ES-I3 (cell line): ENCODE results near the gene LLPH.

ENCODE experiments used
- H3K36me3 ChIP-seq: 2 replicates; pipeline ENCODE4 v1.6.1; 2013; ENCODE audit warnings: mild to moderate bottlenecking, low read length, control low read depth, moderate library complexity; ENCODE audit not compliant: insufficient read depth
- H3K4me1 ChIP-seq: 2 replicates; pipeline ENCODE4 v1.6.1; 2013; ENCODE audit warnings: mild to moderate bottlenecking, control low read depth, low read length; ENCODE audit not compliant: insufficient read depth
- H3K9ac ChIP-seq: 2 replicates; pipeline ENCODE4 v1.6.1; 2013; ENCODE audit warnings: low read depth, mild to moderate bottlenecking, low read length, moderate library complexity
- H3K9me3 ChIP-seq: 2 replicates; pipeline ENCODE4 v1.6.1; 2013; ENCODE audit warnings: mild to moderate bottlenecking, low read length, moderate library complexity; ENCODE audit not compliant: control insufficient read depth, insufficient read depth

The LLPH gene

DNA sequence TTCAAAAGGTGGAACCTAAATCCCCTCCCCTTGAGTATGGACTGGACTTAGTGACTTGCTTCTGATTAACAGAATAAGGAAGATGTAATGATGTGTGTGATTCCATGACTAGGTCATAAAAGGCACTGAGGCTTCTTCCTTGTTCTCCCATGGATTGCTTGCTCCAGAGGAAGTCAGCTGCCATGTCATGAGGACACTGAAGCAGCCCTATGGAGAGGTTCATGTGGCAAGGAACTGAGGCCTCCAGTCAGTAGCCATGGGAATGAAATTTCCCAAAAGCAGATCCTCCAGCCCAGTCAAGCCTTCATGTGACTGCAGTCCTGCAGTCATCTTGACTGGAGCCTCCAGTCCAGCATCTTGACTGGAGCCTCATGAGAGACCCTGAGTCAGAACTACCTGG, 28.6 kb upstream of the LLPH start:
- no peaks in the 10 kb centered on the region for H3K4me1 ChIP-seq
- H3K36me3 ChIP-seq, result no peaks in the 10 kb centered on the region
- H3K9me3 ChIP-seq, result peaks cover 2% of the 10 kb centered on the region; the same call in 1 of the 2 replicates
- no peak overlapping the region for H3K9ac ChIP-seq

DNA sequence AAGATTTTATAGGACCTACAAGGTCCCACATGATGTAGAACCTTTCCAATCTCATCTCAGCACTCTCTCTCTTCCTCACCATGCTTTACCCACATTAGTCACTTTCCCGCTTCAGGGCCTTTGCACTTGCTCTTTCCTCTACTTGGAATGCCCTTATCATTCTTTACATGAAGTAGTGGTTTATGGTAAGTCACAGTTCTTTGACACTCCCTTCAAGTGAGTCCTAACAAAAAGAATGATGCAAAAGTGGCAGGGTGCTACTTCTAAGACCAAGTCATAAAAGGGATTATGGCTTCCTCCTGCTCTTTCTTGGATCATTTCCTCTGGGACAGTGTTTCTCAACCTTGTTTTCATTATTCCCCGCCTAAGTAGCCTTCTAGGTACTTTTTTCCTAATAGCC, 26.1 kb upstream of the LLPH start:
- no peaks in the 10 kb centered on the region for H3K4me1 ChIP-seq
- H3K9ac ChIP-seq, result no peak overlapping the region
- no peaks in the 10 kb centered on the region for H3K9me3 ChIP-seq
- H3K36me3 ChIP-seq, result no peaks in the 10 kb centered on the region

DNA sequence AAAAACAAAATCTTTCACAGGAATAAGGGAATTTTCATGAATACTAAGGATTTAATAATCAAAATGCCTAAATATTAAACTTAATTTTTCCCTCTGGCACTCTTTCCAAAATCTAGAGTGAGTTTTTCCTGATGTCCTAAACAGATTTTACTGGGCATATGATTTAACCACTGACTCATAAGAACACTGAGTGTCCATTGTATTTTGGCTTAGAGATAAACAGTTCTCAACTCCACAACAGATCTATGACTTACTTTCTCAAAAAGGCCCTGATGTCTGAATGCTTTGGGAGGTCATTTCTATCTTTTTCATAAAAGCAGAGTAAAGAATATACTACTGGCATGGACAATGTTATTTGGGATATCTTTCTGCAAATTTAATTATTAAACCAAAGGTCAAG, 24.2 kb upstream of the LLPH start:
- no peak overlapping the region for H3K9ac ChIP-seq
- no peaks in the 10 kb centered on the region for H3K36me3 ChIP-seq
- no peaks in the 10 kb centered on the region for H3K4me1 ChIP-seq
- no peaks in the 10 kb centered on the region for H3K9me3 ChIP-seq

DNA sequence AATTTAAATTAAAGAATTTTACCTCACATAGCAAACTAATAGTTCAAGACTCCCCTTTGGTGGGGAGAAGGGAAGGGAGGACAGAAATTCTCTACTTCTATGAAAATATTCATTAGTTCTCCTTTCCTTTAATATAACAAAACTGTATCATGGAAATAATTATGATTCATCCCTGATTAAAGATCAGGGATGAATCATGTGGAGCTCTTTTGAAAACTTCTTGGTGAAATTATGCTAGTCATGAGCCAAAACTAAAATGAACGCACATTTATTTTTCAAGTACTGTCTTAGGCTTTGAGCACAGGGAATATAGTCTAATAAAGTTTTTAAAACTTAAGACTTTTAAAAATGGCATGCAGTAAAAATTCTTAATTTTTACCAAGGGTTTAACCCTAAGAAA, 22.2 kb upstream of the LLPH start:
- Histone ChIP-seq H3K4me1 (no peaks in the 10 kb centered on the region), H3K9ac (no peak overlapping the region), H3K9me3 (no peaks in the 10 kb centered on the region), H3K36me3 (peaks cover 2% of the 10 kb centered on the region; the same call in 1 of the 2 replicates)

GRCh38 chr12:66149702-66150398, 19.3 kb upstream of the LLPH start:
- Histone ChIP-seq H3K9me3 (no peaks in the 10 kb centered on the region), H3K9ac (no peak overlapping the region), H3K36me3 (peaks cover 2% of the 10 kb centered on the region; the same call in 1 of the 2 replicates), H3K4me1 (no peaks in the 10 kb centered on the region; the same call in none of the 2 replicates)

GRCh38 chr12:66144791-66145754, 14.5 kb upstream of the LLPH start:
- Histone ChIP-seq H3K36me3 (peaks cover 2% of the 10 kb centered on the region; the same call in 1 of the 2 replicates), H3K9me3 (peaks cover 13% of the 10 kb centered on the region; the same call in 1 of the 2 replicates), H3K4me1 (no peaks in the 10 kb centered on the region; the same call in none of the 2 replicates), H3K9ac (no peak overlapping the region)

DNA sequence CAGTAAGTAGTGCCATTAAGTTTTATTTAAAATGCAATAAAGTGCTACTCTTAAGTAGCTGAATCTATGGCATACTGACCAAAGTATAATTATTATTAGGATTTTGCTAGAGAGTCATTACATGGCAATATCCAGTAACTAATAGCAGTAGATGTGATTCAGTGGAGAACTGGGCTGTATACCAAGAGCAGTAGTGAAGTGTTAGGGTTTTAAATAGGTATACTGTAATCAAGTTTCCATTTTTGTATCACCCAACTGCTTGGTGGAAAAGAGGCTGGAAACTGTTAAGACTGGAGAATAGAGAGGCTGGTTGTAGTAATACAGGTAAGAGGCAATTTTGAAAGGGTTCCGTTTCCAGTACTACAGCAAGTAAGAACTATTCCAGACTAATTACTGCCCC, 13.3 kb upstream of the LLPH start:
- H3K36me3 ChIP-seq, result peaks cover 6% of the 10 kb centered on the region; the same call in 1 of the 2 replicates
- peaks cover 13% of the 10 kb centered on the region; the same call in 1 of the 2 replicates for H3K9me3 ChIP-seq
- H3K9ac ChIP-seq, result no peak overlapping the region
- no peaks in the 10 kb centered on the region; the same call in none of the 2 replicates for H3K4me1 ChIP-seq

DNA sequence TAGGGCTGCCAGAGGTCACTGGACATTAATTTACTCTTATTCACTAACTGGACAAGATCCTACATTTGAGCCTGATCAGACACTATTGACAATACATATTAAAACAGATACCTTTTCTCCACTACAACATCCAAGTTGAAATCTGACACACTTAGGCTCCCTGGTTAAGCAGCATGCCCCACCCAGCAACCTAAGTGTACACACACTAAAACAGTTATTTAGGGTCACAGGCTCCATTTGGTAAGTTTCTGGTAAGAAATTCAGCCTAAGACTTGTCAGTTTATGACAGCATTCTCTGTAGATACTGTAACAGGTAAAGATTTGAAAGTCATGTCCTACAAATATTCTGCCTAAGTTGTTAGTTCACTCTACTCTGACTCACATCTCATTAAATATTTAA, 12.3 kb upstream of the LLPH start:
- H3K36me3 ChIP-seq, result peaks cover 4% of the 10 kb centered on the region; the same call in 1 of the 2 replicates
- no peak overlapping the region for H3K9ac ChIP-seq
- H3K9me3 ChIP-seq, result peaks cover 13% of the 10 kb centered on the region; the same call in 1 of the 2 replicates
- no peaks in the 10 kb centered on the region; the same call in none of the 2 replicates for H3K4me1 ChIP-seq

DNA sequence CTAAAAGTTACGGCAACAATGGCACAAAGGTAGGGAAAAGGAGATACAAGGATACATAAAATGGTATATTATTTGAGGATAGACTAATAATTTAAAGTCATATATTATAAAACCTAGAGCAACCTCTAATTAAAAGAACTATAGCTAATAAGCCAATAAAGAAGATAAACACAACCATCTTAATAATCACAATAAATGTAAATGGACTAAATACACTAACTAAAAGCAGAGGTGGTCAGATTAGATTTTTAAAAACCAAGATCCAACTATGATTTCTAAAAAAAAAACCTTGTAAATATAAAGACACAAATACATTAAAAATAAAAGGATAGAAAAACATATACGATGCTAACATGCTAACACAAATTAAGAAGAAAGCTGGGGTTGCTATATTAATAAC, 10.7 kb upstream of the LLPH start:
- H3K9me3 ChIP-seq, result peaks cover 13% of the 10 kb centered on the region; the same call in 1 of the 2 replicates
- no peak overlapping the region for H3K9ac ChIP-seq
- peaks cover 7% of the 10 kb centered on the region for H3K36me3 ChIP-seq
- no peaks in the 10 kb centered on the region; the same call in none of the 2 replicates for H3K4me1 ChIP-seq

- Histone ChIP-seq H3K9ac (no peak overlapping the region), H3K36me3 (peaks cover 10% of the 10 kb centered on the region)
Measured at GRCh38 chr12:66140731-66141130, 10.2 kb upstream of the LLPH start.

DNA sequence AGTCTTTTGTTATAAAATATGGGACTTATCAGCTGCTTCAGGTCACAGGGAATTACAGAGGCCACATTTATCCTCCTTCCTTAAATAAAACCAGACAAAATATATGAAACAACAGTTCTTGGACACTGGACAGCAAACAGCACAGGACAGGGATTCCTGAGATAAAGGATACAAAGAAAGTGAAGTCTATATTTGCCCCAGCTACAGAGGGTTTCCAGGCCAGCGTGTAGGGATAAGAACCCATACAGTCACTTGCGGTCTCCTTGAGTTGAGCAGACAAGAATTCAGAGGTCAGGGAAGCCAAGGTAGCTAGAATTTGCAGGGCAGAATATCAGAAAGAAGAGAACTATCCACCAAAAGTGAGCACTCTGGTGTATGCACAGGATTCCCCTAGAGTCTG, 8.8 kb upstream of the LLPH start:
- peaks cover 10% of the 10 kb centered on the region for H3K36me3 ChIP-seq
- no peak overlapping the region for H3K9ac ChIP-seq
- H3K4me1 ChIP-seq, result no peaks in the 10 kb centered on the region
- peaks cover 13% of the 10 kb centered on the region; the same call in 1 of the 2 replicates for H3K9me3 ChIP-seq

More at GRCh38 chr12:66140731-66141130, 10.2 kb upstream of the LLPH start:
- H3K9me3 ChIP-seq, result peaks cover 13% of the 10 kb centered on the region; the same call in 1 of the 2 replicates
- H3K4me1 ChIP-seq, result no peaks in the 10 kb centered on the region; the same call in none of the 2 replicates

DNA sequence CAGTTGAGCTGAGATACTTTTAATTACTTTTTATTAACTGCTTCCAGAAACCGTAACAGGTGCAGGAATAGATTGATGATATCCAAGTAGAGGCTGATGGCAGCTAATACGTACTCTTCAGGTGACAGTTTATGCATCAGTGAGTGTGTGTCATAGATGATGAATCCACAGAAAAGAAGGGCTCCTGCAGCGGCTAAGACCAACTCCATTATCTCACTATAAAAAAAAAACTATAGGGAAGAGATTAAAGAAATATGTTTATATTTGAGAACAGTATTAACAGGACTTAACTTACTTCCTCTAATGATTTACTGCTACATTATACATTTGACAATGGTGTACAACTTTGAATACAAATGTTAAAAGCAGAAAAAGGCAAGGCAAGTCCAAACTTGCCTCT, 7.4 kb upstream of the LLPH start:
- peaks cover 10% of the 10 kb centered on the region for H3K36me3 ChIP-seq
- peaks cover under 1% of the 10 kb centered on the region; the same call in 1 of the 2 replicates for H3K4me1 ChIP-seq
- no peak overlapping the region for H3K9ac ChIP-seq
- H3K9me3 ChIP-seq, result peaks cover 13% of the 10 kb centered on the region; the same call in 1 of the 2 replicates

GRCh38 chr12:66132408-66132807, 1.9 kb upstream of the LLPH start:
- Histone ChIP-seq H3K9me3 (no peaks in the 10 kb centered on the region), H3K36me3 (peaks cover 17% of the 10 kb centered on the region), H3K9ac (peak overlapping the region; percentile 20; the same call in 1 of the 2 replicates), H3K4me1 (peaks cover 13% of the 10 kb centered on the region)

DNA sequence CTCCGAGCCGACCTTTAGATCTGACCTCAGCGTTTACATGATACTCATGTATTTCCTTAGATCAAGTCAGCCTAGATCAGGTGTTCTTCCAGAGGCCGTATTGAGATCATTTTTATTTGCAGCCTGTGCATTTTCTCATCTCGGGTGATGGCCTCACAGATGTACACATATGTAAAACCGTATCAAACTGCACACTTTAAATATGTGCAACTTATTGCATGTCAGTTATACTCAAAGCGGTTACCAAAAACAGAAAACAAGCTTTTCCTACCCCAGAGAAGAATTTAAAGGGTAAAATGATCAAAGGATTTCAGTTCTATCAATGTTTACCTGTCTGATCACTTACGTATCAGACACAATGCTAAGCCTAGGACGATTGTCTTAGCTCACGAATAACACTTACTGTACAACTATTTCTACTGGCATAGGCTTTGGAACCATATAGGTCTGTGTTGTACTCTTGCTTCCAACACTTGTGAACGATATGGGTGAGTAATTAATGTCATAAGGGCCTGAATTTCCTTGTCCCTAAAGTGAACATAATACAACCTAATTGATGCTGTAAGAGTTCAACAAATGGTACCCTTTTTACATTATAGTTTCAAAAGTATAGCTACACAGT, 628 bp upstream of the LLPH start:
- Histone ChIP-seq H3K9ac (peak overlapping the region; percentile 91), H3K36me3 (peaks cover 17% of the 10 kb centered on the region; the same call in 1 of the 2 replicates), H3K9me3 (no peaks in the 10 kb centered on the region), H3K4me1 (peaks cover 13% of the 10 kb centered on the region)
